ENCODE measurements around the gene PLCG2.

DNA sequence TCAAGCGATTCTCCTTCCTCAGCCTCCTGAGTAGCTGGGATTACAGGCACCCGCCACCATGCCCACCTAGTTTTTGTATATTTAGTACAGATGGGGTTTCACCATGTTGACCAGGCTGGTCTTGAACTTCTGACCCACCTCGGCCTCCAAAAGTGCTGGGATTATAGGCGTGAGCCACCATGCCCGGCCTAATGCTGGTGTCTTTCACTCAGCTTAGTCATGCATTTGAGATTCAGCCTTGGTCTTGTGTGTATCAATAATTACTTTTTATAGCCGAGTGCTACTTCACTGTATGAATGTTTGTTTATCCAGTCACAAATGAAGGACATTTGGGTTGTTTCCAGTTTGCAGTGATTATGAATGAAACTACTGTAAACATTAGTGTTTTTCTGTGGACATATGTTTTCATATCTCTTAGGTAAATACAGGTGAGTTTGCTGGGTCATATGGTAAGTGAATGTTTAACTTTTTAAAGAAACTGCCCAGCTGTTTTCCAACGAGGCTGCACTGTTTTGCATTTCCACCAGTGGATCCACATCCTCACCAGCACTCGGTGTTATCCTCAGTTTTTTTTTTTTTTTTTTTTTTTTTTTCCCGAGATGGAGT lies 11.0 kb upstream of the PLCG2 start:
- TF ChIP-seq POLR2AphosphoS5 (IDR thresholded peaks at IDR 0.05; ENCODE audit: borderline replicate concordance, low read depth, low read length): no peak
- no peak for TF ChIP-seq EZH2 (IDR thresholded peaks at IDR 0.05)

Measured in SK-N-MC (cell line).